WTC11 (cell line): ENCODE data around the gene IFI44. TPM values are rescaled to one million over a fixed set of nuclear protein-coding genes. Genes with fewer than 3 reads are reported as not detected.

Experiments
- ATAC-seq: fragments of 200-7000 bp; cut with Tn5 transposase; 2 replicates; pipeline ENCODE4 v1.10.0; 2021; ENCODE audit warnings: mild to moderate bottlenecking, moderate library complexity
- CTCF ChIA-PET: fragments of 300-600 bp; sonication (Branson Sonifier 250); formaldehyde crosslinking; loops from one replicate; lab custom pipeline; 2021; ENCODE audit warnings: antibody characterized with exemption; lab: Charles Lee
- POLR2A ChIA-PET: fragments of 350-600 bp; sonication (Branson Sonifier 250); formaldehyde crosslinking; loops from one replicate; lab custom pipeline; 2021; ENCODE audit warnings: antibody characterized with exemption; lab: Charles Lee
- DNase-seq: peaks from one replicate; pipeline ENCODE4 v3.0.0; 2021; ENCODE audit warnings: low spot score
- H3K27ac Mint-ChIP-seq: 2 replicates; pipeline ENCODE4 v1.8.0; 2021; ENCODE audit warnings: mixed read lengths
- H3K27me3 Mint-ChIP-seq: 2 replicates; pipeline ENCODE4 v1.8.0; 2021; ENCODE audit warnings: low read depth, mild to moderate bottlenecking, moderate library complexity, mixed read lengths
- H3K36me3 Mint-ChIP-seq: 2 replicates; pipeline ENCODE4 v1.8.0; 2021; ENCODE audit warnings: mixed read lengths
- H3K4me1 Mint-ChIP-seq: 2 replicates; pipeline ENCODE4 v1.8.0; 2022; ENCODE audit warnings: mixed read lengths
- H3K4me3 Mint-ChIP-seq: 2 replicates; pipeline ENCODE4 v1.8.0; 2021; ENCODE audit warnings: mild to moderate bottlenecking, moderate library complexity, mixed read lengths
- H3K9me3 Mint-ChIP-seq: 2 replicates; pipeline ENCODE4 v1.8.0; 2021; ENCODE audit warnings: mixed read lengths
- GTF2I ChIP-seq: fragments of 250-450 bp; sonication (Bioruptor Pico); conservative IDR thresholded peaks from 2 replicates; pipeline ENCODE4 v1.4.0; 2021; ENCODE audit warnings: mild to moderate bottlenecking
- KAT7 ChIP-seq: sonication (generic); formaldehyde crosslinking; IDR thresholded peaks from 2 replicates; pipeline ENCODE4 v1.8.1; 2023; ENCODE audit warnings: missing genetic modification reagents, mild to moderate bottlenecking, borderline replicate concordance
- MXD4 ChIP-seq: fragments of 250-450 bp; sonication (Bioruptor Pico); IDR thresholded peaks from 2 replicates; pipeline ENCODE4 v1.8.0; 2021; ENCODE audit warnings: mild to moderate bottlenecking, moderate library complexity, borderline replicate concordance
- OVOL2 ChIP-seq: fragments of 250-450 bp; sonication (Bioruptor Pico); IDR thresholded peaks from 2 replicates; pipeline ENCODE4 v1.9.0; 2021; ENCODE audit warnings: mild to moderate bottlenecking, borderline replicate concordance
- PRRX2 ChIP-seq: fragments of 250-450 bp; sonication (Bioruptor Pico); IDR thresholded peaks from 2 replicates; pipeline ENCODE4 v1.8.0; 2021; ENCODE audit warnings: mild to moderate bottlenecking
- RELA ChIP-seq: sonication (generic); formaldehyde crosslinking; IDR thresholded peaks from 2 replicates; pipeline ENCODE4 v1.8.1; 2022; ENCODE audit warnings: missing genetic modification reagents, mild to moderate bottlenecking, borderline replicate concordance
- TCF7 ChIP-seq: sonication (generic); formaldehyde crosslinking; IDR thresholded peaks from 2 replicates; pipeline ENCODE4 v1.8.0; 2022; ENCODE audit warnings: mild to moderate bottlenecking, low read depth, missing genetic modification reagents, moderate library complexity
- TP53 ChIP-seq: sonication (generic); formaldehyde crosslinking; IDR thresholded peaks from 2 replicates; pipeline ENCODE4 v1.8.1; 2023; ENCODE audit warnings: mild to moderate bottlenecking, missing genetic modification reagents
- ZNF138 ChIP-seq: sonication (generic); formaldehyde crosslinking; conservative IDR thresholded peaks from 2 replicates; pipeline ENCODE4 v1.8.1; 2022; ENCODE audit warnings: mild to moderate bottlenecking, moderate library complexity, missing genetic modification reagents
- ZNF396 ChIP-seq: fragments of 250-450 bp; sonication (Bioruptor Pico); IDR thresholded peaks from 2 replicates; pipeline ENCODE4 v1.8.0; 2021; ENCODE audit warnings: mild to moderate bottlenecking, moderate library complexity, borderline replicate concordance
- ZNF416 ChIP-seq: fragments of 250-450 bp; sonication (Bioruptor Pico); IDR thresholded peaks from 2 replicates; pipeline ENCODE4 v1.9.0; 2021; ENCODE audit warnings: mild to moderate bottlenecking, inconsistent platforms
- total RNA-seq: library from RNA; stranded (reverse); gene quantifications from 3 replicates; pipeline ENCODE4 v1.2.3, GENCODE V29; 2021
- TF ChIP-seq, protein P1 (sequence below): sonication (generic); formaldehyde crosslinking; IDR thresholded peaks from 2 replicates; pipeline ENCODE4 v1.8.1; 2023; ENCODE audit warnings: mild to moderate bottlenecking, missing genetic modification reagents, borderline replicate concordance
- TF ChIP-seq, protein P2 (sequence below): sonication (generic); formaldehyde crosslinking; IDR thresholded peaks from 2 replicates; pipeline ENCODE4 v1.8.1; 2022; ENCODE audit warnings: low read depth, missing genetic modification reagents, borderline replicate concordance
- TF ChIP-seq, protein P3 (sequence below): fragments of 250-450 bp; sonication (Bioruptor Pico); IDR thresholded peaks from 2 replicates; pipeline ENCODE4 v1.9.0; 2021; ENCODE audit warnings: moderate library complexity, mild to moderate bottlenecking, inconsistent platforms, borderline replicate concordance
- TF ChIP-seq, protein P4 (sequence below): sonication (generic); formaldehyde crosslinking; conservative IDR thresholded peaks from 2 replicates; pipeline ENCODE4 v1.8.1; 2023; ENCODE audit warnings: mild to moderate bottlenecking, low read depth, missing genetic modification reagents, moderate library complexity
- TF ChIP-seq, protein P5 (sequence below): sonication (generic); formaldehyde crosslinking; IDR thresholded peaks from 2 replicates; pipeline ENCODE4 v1.8.0; 2022; ENCODE audit warnings: mild to moderate bottlenecking, missing genetic modification reagents
- TF ChIP-seq, protein P6 (sequence below): sonication (generic); formaldehyde crosslinking; IDR thresholded peaks from 2 replicates; pipeline ENCODE4 v1.8.1; 2023; ENCODE audit warnings: mild to moderate bottlenecking, missing genetic modification reagents
- TF ChIP-seq, protein P7 (sequence below): sonication (generic); formaldehyde crosslinking; IDR thresholded peaks from 2 replicates; pipeline ENCODE4 v1.8.1; 2023; ENCODE audit warnings: mild to moderate bottlenecking, missing genetic modification reagents, moderate library complexity
- TF ChIP-seq, protein P8 (sequence below): sonication (generic); formaldehyde crosslinking; IDR thresholded peaks from 2 replicates; pipeline ENCODE4 v1.8.1; 2023; ENCODE audit warnings: mild to moderate bottlenecking, moderate library complexity, missing genetic modification reagents
- TF ChIP-seq, protein P9 (sequence below): fragments of 200-600 bp; IDR thresholded peaks from 2 replicates; pipeline ENCODE4 v1.8.0; 2022; ENCODE audit warnings: antibody characterized with exemption

IFI44 gene
- total RNA-seq, 1 experiment from 2014 or later: 0.15 TPM

DNA sequence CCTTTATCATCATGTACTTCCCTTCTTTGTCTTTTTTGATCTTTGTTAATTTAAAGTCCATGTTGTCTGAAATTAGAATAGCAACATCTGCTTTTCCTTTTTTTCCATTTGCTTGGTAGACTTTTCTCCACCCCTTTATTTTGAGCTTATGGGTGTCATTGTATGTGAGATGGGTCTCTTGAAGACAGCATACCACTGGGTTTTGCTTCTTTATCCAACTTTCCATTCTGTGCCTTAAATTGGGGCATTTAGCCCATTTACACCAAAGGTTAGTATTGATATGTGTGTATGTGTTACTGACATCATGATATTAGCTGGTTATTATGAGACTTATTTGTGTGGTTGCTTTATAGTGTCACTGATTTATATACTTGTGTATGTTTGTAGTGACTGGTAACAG lies 50.2 kb downstream of the IFI44 start (continued):
- TF ChIP-seq, protein P1, sequence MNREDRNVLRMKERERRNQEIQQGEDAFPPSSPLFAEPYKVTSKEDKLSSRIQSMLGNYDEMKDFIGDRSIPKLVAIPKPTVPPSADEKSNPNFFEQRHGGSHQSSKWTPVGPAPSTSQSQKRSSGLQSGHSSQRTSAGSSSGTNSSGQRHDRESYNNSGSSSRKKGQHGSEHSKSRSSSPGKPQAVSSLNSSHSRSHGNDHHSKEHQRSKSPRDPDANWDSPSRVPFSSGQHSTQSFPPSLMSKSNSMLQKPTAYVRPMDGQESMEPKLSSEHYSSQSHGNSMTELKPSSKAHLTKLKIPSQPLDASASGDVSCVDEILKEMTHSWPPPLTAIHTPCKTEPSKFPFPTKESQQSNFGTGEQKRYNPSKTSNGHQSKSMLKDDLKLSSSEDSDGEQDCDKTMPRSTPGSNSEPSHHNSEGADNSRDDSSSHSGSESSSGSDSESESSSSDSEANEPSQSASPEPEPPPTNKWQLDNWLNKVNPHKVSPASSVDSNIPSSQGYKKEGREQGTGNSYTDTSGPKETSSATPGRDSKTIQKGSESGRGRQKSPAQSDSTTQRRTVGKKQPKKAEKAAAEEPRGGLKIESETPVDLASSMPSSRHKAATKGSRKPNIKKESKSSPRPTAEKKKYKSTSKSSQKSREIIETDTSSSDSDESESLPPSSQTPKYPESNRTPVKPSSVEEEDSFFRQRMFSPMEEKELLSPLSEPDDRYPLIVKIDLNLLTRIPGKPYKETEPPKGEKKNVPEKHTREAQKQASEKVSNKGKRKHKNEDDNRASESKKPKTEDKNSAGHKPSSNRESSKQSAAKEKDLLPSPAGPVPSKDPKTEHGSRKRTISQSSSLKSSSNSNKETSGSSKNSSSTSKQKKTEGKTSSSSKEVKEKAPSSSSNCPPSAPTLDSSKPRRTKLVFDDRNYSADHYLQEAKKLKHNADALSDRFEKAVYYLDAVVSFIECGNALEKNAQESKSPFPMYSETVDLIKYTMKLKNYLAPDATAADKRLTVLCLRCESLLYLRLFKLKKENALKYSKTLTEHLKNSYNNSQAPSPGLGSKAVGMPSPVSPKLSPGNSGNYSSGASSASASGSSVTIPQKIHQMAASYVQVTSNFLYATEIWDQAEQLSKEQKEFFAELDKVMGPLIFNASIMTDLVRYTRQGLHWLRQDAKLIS (CRISPR knock-in tag): no peak
- TF ChIP-seq RELA (no peak), PRRX2 (CRISPR knock-in tag) (no peak), ZNF396 (no peak), GTF2I (CRISPR knock-in tag) (no peak), MXD4 (CRISPR knock-in tag) (no peak), TCF7 (CRISPR knock-in tag) (no peak), ZNF138 (CRISPR knock-in tag) (no peak)
- TF ChIP-seq, protein P2, sequence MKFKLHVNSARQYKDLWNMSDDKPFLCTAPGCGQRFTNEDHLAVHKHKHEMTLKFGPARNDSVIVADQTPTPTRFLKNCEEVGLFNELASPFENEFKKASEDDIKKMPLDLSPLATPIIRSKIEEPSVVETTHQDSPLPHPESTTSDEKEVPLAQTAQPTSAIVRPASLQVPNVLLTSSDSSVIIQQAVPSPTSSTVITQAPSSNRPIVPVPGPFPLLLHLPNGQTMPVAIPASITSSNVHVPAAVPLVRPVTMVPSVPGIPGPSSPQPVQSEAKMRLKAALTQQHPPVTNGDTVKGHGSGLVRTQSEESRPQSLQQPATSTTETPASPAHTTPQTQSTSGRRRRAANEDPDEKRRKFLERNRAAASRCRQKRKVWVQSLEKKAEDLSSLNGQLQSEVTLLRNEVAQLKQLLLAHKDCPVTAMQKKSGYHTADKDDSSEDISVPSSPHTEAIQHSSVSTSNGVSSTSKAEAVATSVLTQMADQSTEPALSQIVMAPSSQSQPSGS (CRISPR knock-in tag): no peak
- TF ChIP-seq, protein P3, sequence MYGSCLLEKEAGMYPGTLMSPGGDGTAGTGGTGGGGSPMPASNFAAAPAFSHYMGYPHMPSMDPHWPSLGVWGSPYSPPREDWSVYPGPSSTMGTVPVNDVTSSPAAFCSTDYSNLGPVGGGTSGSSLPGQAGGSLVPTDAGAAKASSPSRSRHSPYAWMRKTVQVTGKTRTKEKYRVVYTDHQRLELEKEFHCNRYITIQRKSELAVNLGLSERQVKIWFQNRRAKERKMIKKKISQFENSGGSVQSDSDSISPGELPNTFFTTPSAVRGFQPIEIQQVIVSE: no peak
- TF ChIP-seq, protein P4, sequence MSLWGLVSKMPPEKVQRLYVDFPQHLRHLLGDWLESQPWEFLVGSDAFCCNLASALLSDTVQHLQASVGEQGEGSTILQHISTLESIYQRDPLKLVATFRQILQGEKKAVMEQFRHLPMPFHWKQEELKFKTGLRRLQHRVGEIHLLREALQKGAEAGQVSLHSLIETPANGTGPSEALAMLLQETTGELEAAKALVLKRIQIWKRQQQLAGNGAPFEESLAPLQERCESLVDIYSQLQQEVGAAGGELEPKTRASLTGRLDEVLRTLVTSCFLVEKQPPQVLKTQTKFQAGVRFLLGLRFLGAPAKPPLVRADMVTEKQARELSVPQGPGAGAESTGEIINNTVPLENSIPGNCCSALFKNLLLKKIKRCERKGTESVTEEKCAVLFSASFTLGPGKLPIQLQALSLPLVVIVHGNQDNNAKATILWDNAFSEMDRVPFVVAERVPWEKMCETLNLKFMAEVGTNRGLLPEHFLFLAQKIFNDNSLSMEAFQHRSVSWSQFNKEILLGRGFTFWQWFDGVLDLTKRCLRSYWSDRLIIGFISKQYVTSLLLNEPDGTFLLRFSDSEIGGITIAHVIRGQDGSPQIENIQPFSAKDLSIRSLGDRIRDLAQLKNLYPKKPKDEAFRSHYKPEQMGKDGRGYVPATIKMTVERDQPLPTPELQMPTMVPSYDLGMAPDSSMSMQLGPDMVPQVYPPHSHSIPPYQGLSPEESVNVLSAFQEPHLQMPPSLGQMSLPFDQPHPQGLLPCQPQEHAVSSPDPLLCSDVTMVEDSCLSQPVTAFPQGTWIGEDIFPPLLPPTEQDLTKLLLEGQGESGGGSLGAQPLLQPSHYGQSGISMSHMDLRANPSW: no peak
- TF ChIP-seq, protein P5, sequence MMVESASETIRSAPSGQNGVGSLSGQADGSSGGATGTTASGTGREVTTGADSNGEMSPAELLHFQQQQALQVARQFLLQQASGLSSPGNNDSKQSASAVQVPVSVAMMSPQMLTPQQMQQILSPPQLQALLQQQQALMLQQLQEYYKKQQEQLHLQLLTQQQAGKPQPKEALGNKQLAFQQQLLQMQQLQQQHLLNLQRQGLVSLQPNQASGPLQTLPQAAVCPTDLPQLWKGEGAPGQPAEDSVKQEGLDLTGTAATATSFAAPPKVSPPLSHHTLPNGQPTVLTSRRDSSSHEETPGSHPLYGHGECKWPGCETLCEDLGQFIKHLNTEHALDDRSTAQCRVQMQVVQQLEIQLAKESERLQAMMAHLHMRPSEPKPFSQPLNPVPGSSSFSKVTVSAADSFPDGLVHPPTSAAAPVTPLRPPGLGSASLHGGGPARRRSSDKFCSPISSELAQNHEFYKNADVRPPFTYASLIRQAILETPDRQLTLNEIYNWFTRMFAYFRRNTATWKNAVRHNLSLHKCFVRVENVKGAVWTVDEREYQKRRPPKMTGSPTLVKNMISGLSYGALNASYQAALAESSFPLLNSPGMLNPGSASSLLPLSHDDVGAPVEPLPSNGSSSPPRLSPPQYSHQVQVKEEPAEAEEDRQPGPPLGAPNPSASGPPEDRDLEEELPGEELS (CRISPR knock-in tag): no peak

DNA sequence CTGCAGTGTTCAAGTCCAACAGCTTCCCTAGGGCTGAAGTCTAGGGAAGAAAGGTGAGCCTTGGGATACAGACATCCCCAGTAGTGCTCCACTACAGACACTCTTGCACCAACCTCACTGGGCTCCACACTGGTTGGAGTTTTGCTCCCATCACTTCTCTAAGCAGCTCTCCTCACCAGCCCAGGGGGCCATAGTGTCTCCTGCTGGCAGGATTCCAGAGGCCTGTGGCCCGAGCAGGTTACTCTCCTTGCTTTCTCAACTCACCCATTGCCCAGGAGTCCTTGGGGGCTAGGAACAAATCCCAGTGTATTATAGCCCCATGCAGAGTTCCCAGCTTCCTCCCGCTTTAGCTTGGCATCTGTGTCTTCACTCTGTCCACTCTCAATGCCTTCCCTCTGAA lies 52.8 kb downstream of the IFI44 start:
- Mint-ChIP-seq H3K9me3 (peaks cover 20% of the 10 kb centered on the region), H3K36me3 (peaks cover 9% of the 10 kb centered on the region), H3K4me1 (no peaks in the 10 kb centered on the region), H3K27ac (no peak overlapping the region), H3K4me3 (no peak overlapping the region), H3K27me3 (no peaks in the 10 kb centered on the region; the same call in 1 of the 2 replicates)
- POLR2A ChIA-PET: no interaction called here
- no peak for DNase-seq
- ATAC-seq: no peak
- CTCF ChIA-PET: no interaction called here
- TF ChIP-seq, protein P6, sequence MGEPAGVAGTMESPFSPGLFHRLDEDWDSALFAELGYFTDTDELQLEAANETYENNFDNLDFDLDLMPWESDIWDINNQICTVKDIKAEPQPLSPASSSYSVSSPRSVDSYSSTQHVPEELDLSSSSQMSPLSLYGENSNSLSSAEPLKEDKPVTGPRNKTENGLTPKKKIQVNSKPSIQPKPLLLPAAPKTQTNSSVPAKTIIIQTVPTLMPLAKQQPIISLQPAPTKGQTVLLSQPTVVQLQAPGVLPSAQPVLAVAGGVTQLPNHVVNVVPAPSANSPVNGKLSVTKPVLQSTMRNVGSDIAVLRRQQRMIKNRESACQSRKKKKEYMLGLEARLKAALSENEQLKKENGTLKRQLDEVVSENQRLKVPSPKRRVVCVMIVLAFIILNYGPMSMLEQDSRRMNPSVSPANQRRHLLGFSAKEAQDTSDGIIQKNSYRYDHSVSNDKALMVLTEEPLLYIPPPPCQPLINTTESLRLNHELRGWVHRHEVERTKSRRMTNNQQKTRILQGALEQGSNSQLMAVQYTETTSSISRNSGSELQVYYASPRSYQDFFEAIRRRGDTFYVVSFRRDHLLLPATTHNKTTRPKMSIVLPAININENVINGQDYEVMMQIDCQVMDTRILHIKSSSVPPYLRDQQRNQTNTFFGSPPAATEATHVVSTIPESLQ (CRISPR knock-in tag): no peak
- TF ChIP-seq, protein P7, sequence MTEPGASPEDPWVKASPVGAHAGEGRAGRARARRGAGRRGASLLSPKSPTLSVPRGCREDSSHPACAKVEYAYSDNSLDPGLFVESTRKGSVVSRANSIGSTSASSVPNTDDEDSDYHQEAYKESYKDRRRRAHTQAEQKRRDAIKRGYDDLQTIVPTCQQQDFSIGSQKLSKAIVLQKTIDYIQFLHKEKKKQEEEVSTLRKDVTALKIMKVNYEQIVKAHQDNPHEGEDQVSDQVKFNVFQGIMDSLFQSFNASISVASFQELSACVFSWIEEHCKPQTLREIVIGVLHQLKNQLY: no peak
- TF ChIP-seq, protein P8, sequence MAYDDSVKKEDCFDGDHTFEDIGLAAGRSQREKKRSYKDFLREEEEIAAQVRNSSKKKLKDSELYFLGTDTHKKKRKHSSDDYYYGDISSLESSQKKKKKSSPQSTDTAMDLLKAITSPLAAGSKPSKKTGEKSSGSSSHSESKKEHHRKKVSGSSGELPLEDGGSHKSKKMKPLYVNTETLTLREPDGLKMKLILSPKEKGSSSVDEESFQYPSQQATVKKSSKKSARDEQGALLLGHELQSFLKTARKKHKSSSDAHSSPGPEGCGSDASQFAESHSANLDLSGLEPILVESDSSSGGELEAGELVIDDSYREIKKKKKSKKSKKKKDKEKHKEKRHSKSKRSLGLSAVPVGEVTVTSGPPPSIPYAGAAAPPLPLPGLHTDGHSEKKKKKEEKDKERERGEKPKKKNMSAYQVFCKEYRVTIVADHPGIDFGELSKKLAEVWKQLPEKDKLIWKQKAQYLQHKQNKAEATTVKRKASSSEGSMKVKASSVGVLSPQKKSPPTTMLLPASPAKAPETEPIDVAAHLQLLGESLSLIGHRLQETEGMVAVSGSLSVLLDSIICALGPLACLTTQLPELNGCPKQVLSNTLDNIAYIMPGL (CRISPR knock-in tag): no peak
- TF ChIP-seq OVOL2 (CRISPR knock-in tag) (no peak), ZNF416 (CRISPR knock-in tag) (no peak), TP53 (no peak), KAT7 (CRISPR knock-in tag) (no peak)
- TF ChIP-seq, protein P9, sequence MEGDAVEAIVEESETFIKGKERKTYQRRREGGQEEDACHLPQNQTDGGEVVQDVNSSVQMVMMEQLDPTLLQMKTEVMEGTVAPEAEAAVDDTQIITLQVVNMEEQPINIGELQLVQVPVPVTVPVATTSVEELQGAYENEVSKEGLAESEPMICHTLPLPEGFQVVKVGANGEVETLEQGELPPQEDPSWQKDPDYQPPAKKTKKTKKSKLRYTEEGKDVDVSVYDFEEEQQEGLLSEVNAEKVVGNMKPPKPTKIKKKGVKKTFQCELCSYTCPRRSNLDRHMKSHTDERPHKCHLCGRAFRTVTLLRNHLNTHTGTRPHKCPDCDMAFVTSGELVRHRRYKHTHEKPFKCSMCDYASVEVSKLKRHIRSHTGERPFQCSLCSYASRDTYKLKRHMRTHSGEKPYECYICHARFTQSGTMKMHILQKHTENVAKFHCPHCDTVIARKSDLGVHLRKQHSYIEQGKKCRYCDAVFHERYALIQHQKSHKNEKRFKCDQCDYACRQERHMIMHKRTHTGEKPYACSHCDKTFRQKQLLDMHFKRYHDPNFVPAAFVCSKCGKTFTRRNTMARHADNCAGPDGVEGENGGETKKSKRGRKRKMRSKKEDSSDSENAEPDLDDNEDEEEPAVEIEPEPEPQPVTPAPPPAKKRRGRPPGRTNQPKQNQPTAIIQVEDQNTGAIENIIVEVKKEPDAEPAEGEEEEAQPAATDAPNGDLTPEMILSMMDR: no peak
